PFSK-1 (cell line): Measurements from ENCODE around the gene SLC19A1.

Experiments used
- POLR2AphosphoS5 ChIP-seq: IDR thresholded peaks from 2 replicates; pipeline ENCODE4 v1.6.1; 2012; ENCODE audit warnings: low read depth, mild to moderate bottlenecking, control low read depth, low read length, moderate library complexity
- TAF1 ChIP-seq: IDR thresholded peaks from 2 replicates; pipeline ENCODE4 v1.6.1; 2012; ENCODE audit warnings: low read length, control low read depth, borderline replicate concordance; ENCODE audit not compliant: insufficient read depth

DNA sequence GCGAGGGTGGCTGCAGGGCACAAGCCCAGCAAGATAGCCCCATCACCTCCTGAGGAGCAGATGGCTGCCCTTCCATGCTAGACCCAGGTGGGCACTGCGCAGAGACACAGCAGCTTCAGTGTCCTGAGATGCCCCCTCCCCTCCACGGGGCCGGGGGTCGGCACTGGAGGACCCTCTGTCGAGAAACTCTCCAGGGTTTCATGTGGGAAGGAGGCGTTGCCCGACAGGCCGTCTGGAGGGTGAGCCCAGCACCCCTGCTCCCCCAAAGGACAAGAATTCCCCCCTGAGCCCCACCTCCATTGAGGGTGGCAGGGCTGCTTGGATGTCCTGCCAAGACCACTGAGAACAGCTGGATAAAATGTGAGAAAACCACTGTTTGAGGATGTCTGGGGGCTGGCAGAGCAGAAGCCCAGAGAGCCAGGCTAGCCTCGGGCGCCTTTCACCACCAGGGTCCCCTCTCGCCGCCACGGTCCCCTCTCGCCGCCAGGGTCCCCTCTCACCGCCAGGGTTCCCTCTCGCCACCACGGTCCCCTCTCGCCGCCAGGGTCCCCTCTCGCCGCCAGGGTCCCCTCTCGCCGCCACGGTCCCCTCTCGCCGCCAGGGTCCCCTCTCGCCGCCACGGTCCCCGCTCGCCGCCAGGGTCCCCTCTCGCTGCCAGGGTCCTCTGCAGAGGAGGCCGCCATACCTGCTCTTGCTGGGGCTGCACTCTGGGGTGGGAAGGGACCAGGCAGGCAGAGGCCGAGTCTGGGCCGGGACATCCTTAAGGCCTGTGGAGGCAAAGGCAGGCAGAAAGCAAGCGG, 44.2 kb downstream of the SLC19A1 start:
- TF ChIP-seq POLR2AphosphoS5 (no peak), TAF1 (no peak)
